HG03460 (cell line): ENCODE measurements around the gene CUEDC1.
A peak's percentile ranks its signal among the peaks of the same experiment; 100 is the strongest.
"Not testable (repeated sequence)": the region's sequence is repeated elsewhere in the genome, so short reads cannot be mapped to it uniquely, and the experiment has no call there.

Source experiments
- ATAC-seq: cut with Tn5 transposase; IDR thresholded peaks from one replicate; pipeline ENCODE4 v1.9.1; 2021; ENCODE audit not compliant: unreplicated experiment

Gene CUEDC1

DNA sequence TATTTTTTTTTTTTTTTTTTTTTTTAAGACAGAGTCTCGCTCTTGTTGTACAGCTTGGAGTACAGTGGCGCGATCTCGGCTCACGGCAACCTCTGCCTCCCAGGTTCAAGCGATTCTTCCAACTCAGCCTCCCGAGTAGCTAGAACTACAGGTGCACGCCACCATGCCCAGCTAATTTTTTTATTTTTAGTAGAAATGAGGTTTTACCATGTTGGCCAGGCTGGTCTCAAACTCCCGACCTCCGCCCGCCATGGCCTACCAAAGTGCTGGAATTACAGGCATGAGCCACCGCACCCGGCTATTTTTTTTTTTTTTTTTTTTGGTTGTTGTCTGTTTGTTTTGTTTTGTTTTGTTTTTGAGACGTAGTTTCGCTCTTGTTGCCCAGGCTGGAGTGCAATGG lies 3.2 kb upstream of the CUEDC1 start:
- ATAC-seq: not testable (repeated sequence)

DNA sequence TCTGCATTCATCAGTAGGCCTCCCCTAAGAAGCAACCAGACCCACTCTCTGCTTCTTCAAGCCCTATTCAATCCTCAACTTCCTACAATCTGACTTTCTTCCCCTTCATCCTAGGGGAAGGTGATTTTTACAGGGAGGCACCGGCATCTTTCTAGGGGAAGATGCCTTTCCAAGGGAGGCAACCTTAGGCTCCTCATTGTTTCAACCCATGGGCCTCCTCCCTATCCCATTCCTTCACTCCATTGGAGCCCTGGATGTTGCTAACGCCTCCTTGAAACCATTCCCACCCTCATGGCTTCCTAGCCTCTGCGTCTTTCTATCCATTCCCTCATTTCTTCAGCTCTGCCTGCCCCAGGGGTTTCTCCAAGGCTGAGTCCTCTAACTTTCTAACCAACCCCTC lies 2.7 kb upstream of the CUEDC1 start:
- no peak for ATAC-seq

GRCh38 chr17:57957120-57957850 lies 2.1 kb upstream of the CUEDC1 start:
- no peak for ATAC-seq

GRCh38 chr17:57956291-57957119 lies 1.3 kb upstream of the CUEDC1 start:
- peak; percentile 68 for ATAC-seq

DNA sequence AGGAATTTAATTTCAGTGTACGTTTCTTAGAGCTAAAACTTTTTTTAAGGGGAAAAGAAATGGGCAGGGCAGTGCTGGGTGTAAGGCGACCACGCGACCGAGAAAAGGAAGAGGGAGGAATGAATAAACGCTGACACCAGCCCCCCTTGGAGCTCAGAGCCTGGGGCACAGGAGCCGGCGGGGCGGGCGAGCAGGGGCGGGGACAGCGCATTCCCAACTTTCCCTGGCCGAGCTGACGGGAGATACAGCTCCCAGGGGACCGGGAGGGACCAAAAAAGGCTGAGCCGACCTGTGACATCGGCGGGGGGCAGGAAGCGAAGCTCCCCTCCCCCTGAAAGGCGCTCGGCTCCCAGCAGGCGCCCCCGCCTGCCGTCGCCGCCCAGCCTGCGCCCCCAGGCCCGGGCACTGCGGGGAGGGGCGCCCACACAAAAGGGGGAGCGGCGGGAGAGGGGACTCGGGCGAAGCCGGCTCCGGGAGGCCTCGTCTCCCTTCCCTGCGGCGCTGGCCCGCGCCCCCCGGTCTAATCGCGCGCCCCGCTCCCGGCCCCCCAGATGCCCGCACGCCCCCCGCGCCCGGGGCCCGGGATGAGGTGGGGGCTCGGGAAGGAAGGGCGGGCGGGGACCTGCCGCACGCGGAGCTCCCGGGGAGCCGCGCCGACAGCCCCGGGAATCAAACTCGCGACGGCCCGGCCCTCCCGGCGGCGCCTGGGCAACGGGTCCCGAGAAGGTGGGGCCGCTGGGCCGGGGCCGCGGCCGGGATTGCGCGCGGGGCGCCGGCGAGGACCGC lies 622 bp downstream of the CUEDC1 start:
- ATAC-seq: no peak

GRCh38 chr17:57953705-57954396 lies 1.4 kb downstream of the CUEDC1 start:
- no peak for ATAC-seq

DNA sequence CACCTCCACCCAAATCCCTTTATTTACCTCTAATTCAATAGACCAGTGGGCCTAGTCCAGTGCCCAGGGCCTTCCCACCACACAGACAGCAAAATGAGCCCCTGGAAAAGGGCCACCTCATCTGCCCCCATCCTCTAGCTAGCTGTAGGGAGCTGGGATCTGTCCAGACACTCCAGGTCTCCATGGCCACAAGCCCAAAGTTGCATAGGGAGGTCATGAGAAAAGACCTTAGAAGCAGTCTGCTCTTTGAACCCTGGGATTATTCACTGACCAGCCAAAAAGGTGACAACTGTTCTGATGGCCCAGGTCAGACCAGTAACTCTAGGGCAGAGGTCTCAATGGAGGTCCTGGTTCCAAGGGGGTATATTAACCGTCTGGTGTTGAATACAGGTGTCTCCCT lies 2.0 kb downstream of the CUEDC1 start:
- ATAC-seq: no peak

DNA sequence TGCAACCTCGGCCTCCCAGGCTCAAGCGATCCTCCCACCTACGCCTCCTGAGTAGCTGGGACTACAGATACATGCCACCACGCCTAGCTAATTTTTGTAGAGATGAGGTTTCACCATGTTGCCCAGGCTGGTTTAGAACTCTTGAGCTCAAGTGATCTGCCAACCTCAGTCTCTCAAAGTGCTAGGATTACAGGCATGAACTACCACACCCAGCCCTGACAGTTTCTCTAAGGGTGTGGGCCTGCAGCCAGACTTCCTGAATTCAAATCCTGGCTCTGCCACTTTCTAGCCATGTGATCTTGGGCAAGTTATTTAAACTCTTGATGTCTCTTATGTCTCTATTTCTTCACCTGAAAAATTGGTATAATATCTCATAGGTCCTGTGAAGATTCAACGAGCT lies 5.6 kb downstream of the CUEDC1 start:
- ATAC-seq: no peak

GRCh38 chr17:57948555-57949420 lies 6.4 kb downstream of the CUEDC1 start:
- no peak for ATAC-seq

DNA sequence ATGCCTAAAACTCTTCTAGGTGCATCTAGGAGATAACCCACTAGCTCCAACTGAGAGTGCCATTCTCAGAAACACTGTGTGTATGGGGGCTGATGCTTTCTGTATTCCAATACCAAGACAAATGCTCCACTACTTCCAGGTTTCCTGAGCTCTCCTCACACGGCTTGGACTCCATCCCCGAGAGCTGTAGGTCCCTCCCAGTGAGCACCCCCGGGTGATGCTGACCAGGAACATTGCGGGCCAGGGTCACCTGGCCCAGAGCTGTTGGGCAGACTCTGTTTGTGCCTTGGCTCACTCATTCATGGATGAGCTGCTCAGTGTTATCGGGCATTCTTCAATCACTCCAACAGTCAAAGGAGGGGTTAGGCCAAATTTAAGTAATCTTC lies 7.0 kb downstream of the CUEDC1 start:
- no peak for ATAC-seq

DNA sequence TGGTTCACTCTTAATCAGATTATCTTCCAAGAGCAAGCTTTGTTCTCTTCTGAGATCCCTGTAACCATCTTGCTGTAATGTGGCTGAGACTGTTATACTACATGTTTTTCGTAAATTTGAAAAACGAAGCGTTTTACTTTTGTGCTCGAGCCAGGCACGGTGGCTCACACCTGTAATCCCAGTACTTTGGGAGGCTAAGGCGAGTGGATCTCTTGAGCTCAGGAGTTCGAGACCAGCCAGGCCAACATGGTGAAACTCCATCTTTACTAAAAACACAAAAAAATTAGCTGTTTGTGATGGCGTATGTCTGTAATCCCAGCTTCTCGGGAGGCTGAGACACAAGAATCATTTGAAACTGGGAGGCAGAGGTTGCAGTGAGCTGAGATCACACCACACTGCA lies 7.8 kb downstream of the CUEDC1 start:
- ATAC-seq: no peak

DNA sequence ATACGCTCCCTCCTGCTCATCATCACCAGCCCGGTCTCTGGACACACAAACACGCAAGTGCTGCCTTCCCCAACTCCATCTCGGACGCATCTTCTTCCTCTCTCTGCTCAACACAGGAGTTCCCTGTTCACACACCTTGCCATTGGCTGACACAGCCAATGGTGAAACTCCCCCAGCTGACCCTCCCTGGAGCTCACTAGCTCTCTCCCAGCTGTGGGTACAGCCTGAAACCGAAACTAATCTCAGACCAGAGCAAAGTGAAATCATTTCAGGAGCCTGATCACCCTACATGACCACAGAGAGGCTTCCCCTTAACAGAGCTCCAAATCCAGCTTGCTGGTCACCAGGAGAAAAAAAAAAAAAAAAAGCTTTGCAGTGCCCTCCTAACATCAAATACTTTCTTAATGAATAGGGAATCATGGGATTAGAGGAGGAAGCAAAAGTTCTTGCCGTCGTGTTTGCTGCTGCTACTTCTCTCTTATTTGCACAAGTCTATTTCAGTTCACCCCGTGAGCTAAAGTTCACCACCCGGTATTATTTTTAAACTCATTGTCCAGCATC lies 8.3 kb downstream of the CUEDC1 start:
- ATAC-seq: peak; percentile 86

DNA sequence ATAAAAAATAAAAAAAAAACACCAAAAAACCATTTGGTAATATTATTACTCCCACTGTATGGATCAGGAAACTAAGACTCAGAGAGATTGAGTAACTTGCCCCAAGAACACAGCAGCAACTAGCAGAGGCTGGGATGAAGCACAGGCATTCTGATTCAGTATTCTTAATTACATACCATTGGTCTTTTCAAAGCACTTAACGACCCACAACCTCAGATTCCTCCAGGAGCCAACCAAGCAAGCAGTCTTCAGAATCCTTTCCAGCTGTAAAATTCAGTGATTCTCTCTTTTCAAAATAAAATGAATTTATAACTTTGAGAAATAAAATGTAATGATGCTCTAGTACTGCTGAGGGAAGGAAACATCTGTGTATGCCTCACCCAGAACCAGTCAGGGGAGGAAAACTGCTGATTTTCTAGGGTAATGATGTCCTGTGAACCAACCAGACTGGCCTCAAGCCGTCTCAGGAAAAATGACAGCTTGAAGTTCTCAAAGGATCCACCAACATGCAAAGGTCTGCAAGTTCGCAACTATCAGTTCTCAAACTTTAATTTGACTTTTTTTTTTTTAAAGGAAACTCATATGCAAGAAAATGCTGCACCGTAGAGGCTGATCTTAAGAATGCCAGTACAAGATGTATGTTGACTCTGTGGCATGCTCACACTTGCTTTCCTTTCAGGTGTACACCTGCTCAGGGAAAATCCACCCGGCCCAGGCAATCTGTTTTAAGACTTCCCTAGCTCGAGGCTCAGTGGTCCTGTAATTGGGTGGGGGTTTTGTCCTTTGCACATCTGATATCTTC lies 9.0 kb downstream of the CUEDC1 start:
- ATAC-seq: peak; percentile 16

- no peak for ATAC-seq
These were observed 10.3 kb downstream of the CUEDC1 start for GRCh38 chr17:57944908-57945307.

GRCh38 chr17:57943645-57944044 lies 11.6 kb downstream of the CUEDC1 start:
- ATAC-seq: no peak

GRCh38 chr17:57943140-57943539 lies 12.1 kb downstream of the CUEDC1 start:
- no peak for ATAC-seq

DNA sequence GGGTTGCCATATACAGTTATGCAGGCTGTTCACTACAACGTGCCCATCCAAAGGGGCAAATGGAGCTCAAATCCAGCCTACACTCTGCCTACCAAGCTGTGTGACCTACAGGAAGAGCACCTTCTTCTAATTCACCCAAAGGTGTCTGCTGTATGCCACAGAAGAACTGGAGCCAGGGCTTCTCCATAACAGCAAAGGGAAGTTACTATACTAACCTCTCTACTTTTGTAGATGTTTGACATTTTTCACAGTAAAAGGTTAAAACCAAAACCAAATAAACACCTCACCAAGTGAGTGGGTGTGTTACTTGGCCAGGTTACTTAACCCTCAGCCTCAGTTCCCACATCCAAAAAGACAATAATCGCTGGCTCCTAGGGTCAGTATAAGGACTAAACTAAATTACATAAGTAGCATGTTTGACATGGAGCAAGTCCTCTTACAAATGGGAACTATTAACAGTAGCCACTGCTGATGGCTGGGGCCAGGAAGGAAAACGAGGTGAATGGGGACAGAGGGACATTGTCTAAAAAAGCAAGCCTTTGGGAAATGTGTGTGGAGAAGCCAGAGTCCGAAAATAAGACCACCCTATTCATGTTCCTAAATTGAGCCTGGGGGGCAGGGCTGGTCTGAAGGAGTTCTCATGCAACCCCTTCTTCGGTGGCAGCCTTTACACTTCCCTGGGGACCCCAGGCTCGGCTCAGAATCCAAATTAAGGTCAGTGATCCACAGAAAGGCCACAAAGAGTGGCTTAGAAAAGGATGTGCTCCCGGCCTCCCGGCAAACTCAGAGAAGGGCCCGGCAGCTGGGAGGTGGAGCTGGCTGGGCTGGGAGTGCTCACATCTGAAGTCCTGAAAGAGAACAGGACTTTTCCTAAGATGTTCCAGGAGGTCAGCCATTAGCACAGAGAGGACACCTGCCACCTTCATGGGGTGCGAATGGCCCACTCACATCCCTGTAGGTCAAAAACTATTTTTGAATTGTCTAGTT lies 13.5 kb downstream of the CUEDC1 start:
- ATAC-seq: no peak
